Measurements from ENCODE around the gene CAMK1D.

DNA sequence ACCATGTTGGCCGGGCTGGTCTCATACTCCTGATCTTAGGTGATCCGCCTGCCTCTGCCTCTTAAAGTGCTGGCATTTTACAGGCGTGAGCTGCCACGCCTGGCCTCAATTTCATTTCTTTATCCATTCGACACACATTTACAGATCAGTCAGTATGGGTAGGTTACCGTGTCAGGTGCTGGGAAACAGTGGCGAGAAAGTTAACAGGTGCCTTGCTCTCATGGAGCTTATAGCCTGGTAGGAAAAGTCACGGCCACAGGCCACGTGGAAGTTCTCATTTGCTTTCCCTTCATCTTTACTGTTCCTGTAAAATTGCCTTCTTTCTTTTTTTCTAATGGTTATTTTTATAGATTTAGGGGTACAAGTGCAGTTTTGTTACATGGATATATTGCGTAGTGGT is 2.6 kb upstream of the CAMK1D start:
- TF ChIP-seq, protein P1, sequence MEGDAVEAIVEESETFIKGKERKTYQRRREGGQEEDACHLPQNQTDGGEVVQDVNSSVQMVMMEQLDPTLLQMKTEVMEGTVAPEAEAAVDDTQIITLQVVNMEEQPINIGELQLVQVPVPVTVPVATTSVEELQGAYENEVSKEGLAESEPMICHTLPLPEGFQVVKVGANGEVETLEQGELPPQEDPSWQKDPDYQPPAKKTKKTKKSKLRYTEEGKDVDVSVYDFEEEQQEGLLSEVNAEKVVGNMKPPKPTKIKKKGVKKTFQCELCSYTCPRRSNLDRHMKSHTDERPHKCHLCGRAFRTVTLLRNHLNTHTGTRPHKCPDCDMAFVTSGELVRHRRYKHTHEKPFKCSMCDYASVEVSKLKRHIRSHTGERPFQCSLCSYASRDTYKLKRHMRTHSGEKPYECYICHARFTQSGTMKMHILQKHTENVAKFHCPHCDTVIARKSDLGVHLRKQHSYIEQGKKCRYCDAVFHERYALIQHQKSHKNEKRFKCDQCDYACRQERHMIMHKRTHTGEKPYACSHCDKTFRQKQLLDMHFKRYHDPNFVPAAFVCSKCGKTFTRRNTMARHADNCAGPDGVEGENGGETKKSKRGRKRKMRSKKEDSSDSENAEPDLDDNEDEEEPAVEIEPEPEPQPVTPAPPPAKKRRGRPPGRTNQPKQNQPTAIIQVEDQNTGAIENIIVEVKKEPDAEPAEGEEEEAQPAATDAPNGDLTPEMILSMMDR (conservative IDR thresholded peaks at IDR 0.05; ENCODE audit: low read depth in 2 of 2) = no peak
- no peak for TF ChIP-seq POLR2AphosphoS5 (IDR thresholded peaks at IDR 0.05; ENCODE audit: low read depth)
- TF ChIP-seq, protein P2, sequence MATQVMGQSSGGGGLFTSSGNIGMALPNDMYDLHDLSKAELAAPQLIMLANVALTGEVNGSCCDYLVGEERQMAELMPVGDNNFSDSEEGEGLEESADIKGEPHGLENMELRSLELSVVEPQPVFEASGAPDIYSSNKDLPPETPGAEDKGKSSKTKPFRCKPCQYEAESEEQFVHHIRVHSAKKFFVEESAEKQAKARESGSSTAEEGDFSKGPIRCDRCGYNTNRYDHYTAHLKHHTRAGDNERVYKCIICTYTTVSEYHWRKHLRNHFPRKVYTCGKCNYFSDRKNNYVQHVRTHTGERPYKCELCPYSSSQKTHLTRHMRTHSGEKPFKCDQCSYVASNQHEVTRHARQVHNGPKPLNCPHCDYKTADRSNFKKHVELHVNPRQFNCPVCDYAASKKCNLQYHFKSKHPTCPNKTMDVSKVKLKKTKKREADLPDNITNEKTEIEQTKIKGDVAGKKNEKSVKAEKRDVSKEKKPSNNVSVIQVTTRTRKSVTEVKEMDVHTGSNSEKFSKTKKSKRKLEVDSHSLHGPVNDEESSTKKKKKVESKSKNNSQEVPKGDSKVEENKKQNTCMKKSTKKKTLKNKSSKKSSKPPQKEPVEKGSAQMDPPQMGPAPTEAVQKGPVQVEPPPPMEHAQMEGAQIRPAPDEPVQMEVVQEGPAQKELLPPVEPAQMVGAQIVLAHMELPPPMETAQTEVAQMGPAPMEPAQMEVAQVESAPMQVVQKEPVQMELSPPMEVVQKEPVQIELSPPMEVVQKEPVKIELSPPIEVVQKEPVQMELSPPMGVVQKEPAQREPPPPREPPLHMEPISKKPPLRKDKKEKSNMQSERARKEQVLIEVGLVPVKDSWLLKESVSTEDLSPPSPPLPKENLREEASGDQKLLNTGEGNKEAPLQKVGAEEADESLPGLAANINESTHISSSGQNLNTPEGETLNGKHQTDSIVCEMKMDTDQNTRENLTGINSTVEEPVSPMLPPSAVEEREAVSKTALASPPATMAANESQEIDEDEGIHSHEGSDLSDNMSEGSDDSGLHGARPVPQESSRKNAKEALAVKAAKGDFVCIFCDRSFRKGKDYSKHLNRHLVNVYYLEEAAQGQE (IDR thresholded peaks at IDR 0.05; ENCODE audit: unreplicated experiment) = no peak
